ENCODE measurements around the gene CPNE2. TPM values are rescaled to one million over a fixed set of nuclear protein-coding genes. Genes with fewer than 3 reads are reported as not detected.

The CPNE2 gene
- total and polyA plus RNA-seq, 2 of the 8 experiments (the other 6 are each of a cell fraction or from before 2014, with no cell fraction given) = 10.6 to 39.5 TPM

GRCh38 chr16:57123974-57124674, 31.7 kb downstream of the CPNE2 start:
- Histone ChIP-seq H2AFZ (ENCODE audit: low read length) (no peak overlapping the region), H3K79me1 (ENCODE audit: low read depth, low read length) (no peaks in the 10 kb centered on the region), H3K4me1 (replicated peaks in 1 of 4; ENCODE audit: control insufficient read depth in 3 of 4, insufficient read depth in 4 of 4, low read length in 3 of 4) (no peaks in the 10 kb centered on the region; a peak in 1 of 7 replicates), H4K5ac (ENCODE audit: insufficient read length, low read depth, low read length) (no peak overlapping the region), H3K4me3 (ENCODE audit: extremely low read depth in 1 of 4, insufficient read depth in 2 of 4, low read depth in 3 of 4, low read length in 4 of 4) (no peak overlapping the region), H3K79me2 (ENCODE audit: control insufficient read depth in 1 of 2, insufficient read depth in 2 of 2, low read length in 2 of 2) (no peaks in the 10 kb centered on the region), H3K56ac (replicated peaks; ENCODE audit: insufficient read length, low read depth, low read length) (no peak overlapping the region), H3K18ac (ENCODE audit: extremely low read depth, low read length) (no peak overlapping the region), H4K8ac (ENCODE audit: extremely low read depth, insufficient read depth, low read length) (no peak overlapping the region), H2BK5ac (ENCODE audit: low read depth, low read length) (no peak overlapping the region), H4K91ac (replicated peaks; ENCODE audit: insufficient read length, low read length) (no peak overlapping the region), H3K36me3 (ENCODE audit: control insufficient read depth in 2 of 4, insufficient read depth in 4 of 4, low read length in 3 of 4) (no peaks in the 10 kb centered on the region), H2BK15ac (ENCODE audit: low read length) (no peak overlapping the region), H3K4ac (replicated peaks; ENCODE audit: insufficient read length, low read depth, low read length) (no peak overlapping the region), H4K20me1 (replicated peaks in 1 of 2; ENCODE audit: control insufficient read depth in 1 of 2, insufficient read depth in 2 of 2, low read length in 2 of 2) (no peaks in the 10 kb centered on the region), H2AK5ac (ENCODE audit: low read depth, low read length) (no peak overlapping the region), H3K23me2 (ENCODE audit: low read depth, low read length) (no peaks in the 10 kb centered on the region), H2BK120ac (replicated peaks; ENCODE audit: low read depth, low read length) (no peak overlapping the region), H3K9me3 (ENCODE audit: insufficient read depth in 2 of 2, low read depth in 1 of 2, low read length in 1 of 2) (no peaks in the 10 kb centered on the region), H2BK12ac (ENCODE audit: low read depth, low read length) (no peak overlapping the region), H2BK20ac (ENCODE audit: low read length) (no peak overlapping the region), H3K14ac (ENCODE audit: insufficient read length) (no peak overlapping the region), H3K4me2 (ENCODE audit: insufficient read depth in 1 of 2, low read depth in 2 of 2, low read length in 2 of 2) (no peak overlapping the region), H3K9ac (replicated peaks in 1 of 4; ENCODE audit: extremely low read depth in 1 of 4, low read depth in 3 of 4, low read length in 3 of 4) (no peak overlapping the region), H3K23ac (ENCODE audit: insufficient read length) (no peak overlapping the region), H3K27ac (ENCODE audit: low read depth, low read length) (no peak overlapping the region), H3K27me3 (replicated peaks in 1 of 4; ENCODE audit: control insufficient read depth in 3 of 4, extremely low read depth in 1 of 4, insufficient read depth in 3 of 4, low read length in 3 of 4) (no peaks in the 10 kb centered on the region)
- 85% methylated on average over 11 of the region's 11 CpGs; no CpG with 5 or more reads in 1 of the 2 experiments for WGBS, 2 experiments (ENCODE audit: extremely low coverage in 1 of 2, insufficient coverage in 1 of 2, insufficient read length in 1 of 2, insufficient replicate concordance in 2 of 2, low coverage in 1 of 2, low lambda C conversion rate in 2 of 2, missing lambda C conversion rate in 1 of 2)
- FAIRE-seq (no peak), DNase-seq (ENCODE audit: low read depth in 1 of 2, low spot score in 2 of 2) (no peak)
- ChIA-PET POLR2A (ENCODE audit: partially characterized antibody) (interaction anchor here (1.1 kb wide), 1 partner anchor 20 kb away, joined by 3 read pairs; no protein-coding TSS in a partner anchor), CTCF (ENCODE audit: partially characterized antibody) (interaction anchor here (0.9 to 1.6 kb wide), 3 partner anchors 10 to 40 kb away, joined by 3 to 5 read pairs (median 4); no protein-coding TSS in a partner anchor)
- TF ChIP-seq SP2 (IDR thresholded peaks at IDR 0.05; ENCODE audit: low read length) = no peak
- no peak for TF ChIP-seq SIX5 (IDR thresholded peaks at IDR 0.05; ENCODE audit: low read depth, low read length)
- TF ChIP-seq NRF1 (IDR thresholded peaks at IDR 0.05; ENCODE audit: low read depth, low read length) = no peak
- no peak for TF ChIP-seq KDM5A (IDR thresholded peaks at IDR 0.05; ENCODE audit: low read length)
- TF ChIP-seq RAD21 (IDR thresholded peaks at IDR 0.05 in 1 of 2, conservative IDR thresholded peaks at IDR 0.05 in 1 of 2; ENCODE audit: low read depth in 2 of 2, low read length in 2 of 2) = no peak
- no peak for TF ChIP-seq FOSL1 (IDR thresholded peaks at IDR 0.05; ENCODE audit: insufficient read depth, low read depth, low read length)
- no peak for TF ChIP-seq TCF12 (IDR thresholded peaks at IDR 0.05; ENCODE audit: low read depth, low read length)
- no peak for TF ChIP-seq SAP30 (IDR thresholded peaks at IDR 0.05; ENCODE audit: insufficient read depth, insufficient replicate concordance, low read length)
- no peak for TF ChIP-seq TAF7 (optimal IDR thresholded peaks at IDR 0.05; ENCODE audit: borderline replicate concordance, low read depth, low read length)
- TF ChIP-seq, protein P1, sequence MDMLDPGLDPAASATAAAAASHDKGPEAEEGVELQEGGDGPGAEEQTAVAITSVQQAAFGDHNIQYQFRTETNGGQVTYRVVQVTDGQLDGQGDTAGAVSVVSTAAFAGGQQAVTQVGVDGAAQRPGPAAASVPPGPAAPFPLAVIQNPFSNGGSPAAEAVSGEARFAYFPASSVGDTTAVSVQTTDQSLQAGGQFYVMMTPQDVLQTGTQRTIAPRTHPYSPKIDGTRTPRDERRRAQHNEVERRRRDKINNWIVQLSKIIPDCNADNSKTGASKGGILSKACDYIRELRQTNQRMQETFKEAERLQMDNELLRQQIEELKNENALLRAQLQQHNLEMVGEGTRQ (IDR thresholded peaks at IDR 0.05; ENCODE audit: low read length) = no peak
- no peak for TF ChIP-seq CHD1 (IDR thresholded peaks at IDR 0.05; ENCODE audit: low read depth, low read length)
- TF ChIP-seq SIRT6 (IDR thresholded peaks at IDR 0.05; ENCODE audit: low read length) = no peak
